ENCODE results near the gene VIM.

VIM gene

GRCh38 chr10:17241611-17242333 is 13.7 kb downstream of the VIM start:
- peaks cover 6% of the 10 kb centered on the region for H3K36me3 ChIP-seq (replicated peaks)
- no peak for DNase-seq
- no peak overlapping the region for H3K27ac ChIP-seq
- no peak overlapping the region for H3K4me3 ChIP-seq (ENCODE audit: low read depth, low read length)
- no peak for TF ChIP-seq CTCF (IDR thresholded peaks at IDR 0.05; ENCODE audit: low read depth, low read length, missing control alignments)
- in situ Hi-C loops (cut with HindIII; ENCODE audit: low pct_ligation_motif_present, low sequenced_read_pairs): loop anchor here (25.0 kb wide), 1 partner anchor 379 kb away; no protein-coding TSS in a partner anchor
- no peaks in the 10 kb centered on the region for H3K27me3 ChIP-seq (replicated peaks)

GRCh38 chr10:17244700-17245365 is 16.8 kb downstream of the VIM start:
- H3K27me3 ChIP-seq (replicated peaks): no peaks in the 10 kb centered on the region
- DNase-seq: no peak
- H3K4me3 ChIP-seq (ENCODE audit: low read depth, low read length): no peak overlapping the region
- TF ChIP-seq CTCF (IDR thresholded peaks at IDR 0.05; ENCODE audit: low read depth, low read length, missing control alignments): no peak
- no peaks in the 10 kb centered on the region for H3K36me3 ChIP-seq (replicated peaks)
- H3K27ac ChIP-seq: no peak overlapping the region
- in situ Hi-C loops (cut with HindIII; ENCODE audit: low pct_ligation_motif_present, low sequenced_read_pairs): loop anchor here (25.0 kb wide), 1 partner anchor 383 kb away; no protein-coding TSS in a partner anchor

GRCh38 chr10:17247210-17247609 is 19.2 kb downstream of the VIM start:
- no peak for DNase-seq
- Histone ChIP-seq H3K36me3 (replicated peaks) (no peaks in the 10 kb centered on the region), H3K27ac (no peak overlapping the region), H3K27me3 (replicated peaks) (no peaks in the 10 kb centered on the region), H3K4me3 (ENCODE audit: low read depth, low read length) (no peak overlapping the region)
- no peak for TF ChIP-seq CTCF (IDR thresholded peaks at IDR 0.05; ENCODE audit: low read depth, low read length, missing control alignments)
- in situ Hi-C loops (cut with HindIII; ENCODE audit: low pct_ligation_motif_present, low sequenced_read_pairs): loop anchor here (25.0 kb wide), 1 partner anchor 385 kb away; no protein-coding TSS in a partner anchor

- in situ Hi-C loops (cut with HindIII; ENCODE audit: low pct_ligation_motif_present, low sequenced_read_pairs): loop anchor here (25.0 kb wide), 1 partner anchor 387 kb away; no protein-coding TSS in a partner anchor
- no peak overlapping the region for H3K4me3 ChIP-seq (ENCODE audit: low read depth, low read length)
- no peak overlapping the region for H3K27ac ChIP-seq
- TF ChIP-seq CTCF (IDR thresholded peaks at IDR 0.05; ENCODE audit: low read depth, low read length, missing control alignments): no peak
- no peaks in the 10 kb centered on the region for H3K27me3 ChIP-seq (replicated peaks)
- DNase-seq: no peak
- no peaks in the 10 kb centered on the region for H3K36me3 ChIP-seq (replicated peaks)
Measured at GRCh38 chr10:17248964-17249363, 20.9 kb downstream of the VIM start.

- Histone ChIP-seq H3K36me3 (replicated peaks) (no peaks in the 10 kb centered on the region), H3K27me3 (replicated peaks) (no peaks in the 10 kb centered on the region), H3K27ac (no peak overlapping the region), H3K4me3 (ENCODE audit: low read depth, low read length) (no peak overlapping the region)
- DNase-seq: no peak
- TF ChIP-seq CTCF (IDR thresholded peaks at IDR 0.05; ENCODE audit: low read depth, low read length, missing control alignments): peak; percentile 70
- in situ Hi-C loops (cut with HindIII; ENCODE audit: low pct_ligation_motif_present, low sequenced_read_pairs): loop anchor here (25.0 kb wide), 1 partner anchor 388 kb away; no protein-coding TSS in a partner anchor
Measured at GRCh38 chr10:17249820-17250219, 21.8 kb downstream of the VIM start.
